Tibial nerve (tissue), 4 donors: ENCODE measurements around the gene CXCL10. TPM values are rescaled to one million over a fixed set of nuclear protein-coding genes. Genes with fewer than 3 reads are reported as not detected.

ENCODE experiments used
- DNase-seq, 2 donors: peaks; one replicate each; pipeline ENCODE4 v3.0.0-alpha.2; 2019; ENCODE audit warnings: low spot score in 2 of 2
- H3K27ac ChIP-seq, 4 donors: fragments of 200-600 bp; sonication (generic) in 3 of 4; one replicate each; pipeline ENCODE4 v1.5.1; 2017 to 2019; ENCODE audit warnings: mild to moderate bottlenecking in 1 of 4
- H3K27me3 ChIP-seq, 2 donors: fragments of 200-600 bp; sonication (generic) in 1 of 2; one replicate each; pipeline versions ENCODE4 v1.5.1 to v1.6.0; 2017 to 2019
- H3K36me3 ChIP-seq, 3 donors: fragments of 200-600 bp; sonication (generic); one replicate each; pipeline ENCODE4 v1.5.1; 2018 to 2019
- H3K4me1 ChIP-seq, 4 donors: fragments of 200-600 bp; sonication (generic) in 3 of 4; one replicate each; pipeline ENCODE4 v1.5.1; 2017 to 2019
- H3K4me3 ChIP-seq, 4 donors: fragments of 200-600 bp; sonication (generic) in 3 of 4; one replicate each; pipeline ENCODE4 v1.5.1; 2017 to 2019; ENCODE audit warnings: mild to moderate bottlenecking in 1 of 4, moderate library complexity in 1 of 4
- H3K9me3 ChIP-seq, 4 donors: fragments of 200-600 bp; sonication (generic) in 3 of 4; one replicate each; pipeline ENCODE4 v1.5.1; 2017 to 2019
- EP300 ChIP-seq, 2 donors: sonication (generic); formaldehyde crosslinking; IDR thresholded peaks; one replicate each; pipeline ENCODE4 v1.6.1; 2017; ENCODE audit warnings: antibody characterized with exemption in 2 of 2, mild to moderate bottlenecking in 1 of 2
- POLR2A ChIP-seq, 2 donors: fragments of 450-650 bp; IDR thresholded peaks; one replicate each; pipeline ENCODE4 v1.6.1; 2017; ENCODE audit warnings: antibody characterized with exemption in 2 of 2, mild to moderate bottlenecking in 2 of 2, moderate library complexity in 2 of 2
- total RNA-seq, 4 donors: library from RNA; depleted of rRNA; stranded (reverse); fragments of >200 nt; gene quantifications; one replicate each; pipeline ENCODE4 v1.1.0, GENCODE V29; 2016
- TF ChIP-seq, protein P1 (sequence below), 5 experiments: fragments of 200-600 bp in 3 of 5; fragments of 450-650 bp in 2 of 5; sonication (generic) in 3 of 5; IDR thresholded peaks; one replicate each; pipeline ENCODE4 v1.5.1; 2016 to 2019; ENCODE audit warnings: antibody characterized with exemption in 5 of 5, mild to moderate bottlenecking in 3 of 5, moderate library complexity in 2 of 5

Gene CXCL10
- total RNA-seq, 4 donors from 2014 or later: 1.2 to 2.8 TPM; not detected in 2

- Histone ChIP-seq H3K4me3 (no peak overlapping the region), H3K27me3 (no peaks in the 10 kb centered on the region), H3K4me1 (no peaks in the 10 kb centered on the region), H3K36me3 (peaks cover 0 to 99% (median 35%) of the 10 kb centered on the region in 3 donors), H3K27ac (no peak overlapping the region), H3K9me3 (no peaks in the 10 kb centered on the region)
- no peak for DNase-seq
- TF ChIP-seq EP300 (IDR thresholded peaks at IDR 0.05) (no peak), POLR2A (IDR thresholded peaks at IDR 0.05) (no peak)
- TF ChIP-seq, protein P1, sequence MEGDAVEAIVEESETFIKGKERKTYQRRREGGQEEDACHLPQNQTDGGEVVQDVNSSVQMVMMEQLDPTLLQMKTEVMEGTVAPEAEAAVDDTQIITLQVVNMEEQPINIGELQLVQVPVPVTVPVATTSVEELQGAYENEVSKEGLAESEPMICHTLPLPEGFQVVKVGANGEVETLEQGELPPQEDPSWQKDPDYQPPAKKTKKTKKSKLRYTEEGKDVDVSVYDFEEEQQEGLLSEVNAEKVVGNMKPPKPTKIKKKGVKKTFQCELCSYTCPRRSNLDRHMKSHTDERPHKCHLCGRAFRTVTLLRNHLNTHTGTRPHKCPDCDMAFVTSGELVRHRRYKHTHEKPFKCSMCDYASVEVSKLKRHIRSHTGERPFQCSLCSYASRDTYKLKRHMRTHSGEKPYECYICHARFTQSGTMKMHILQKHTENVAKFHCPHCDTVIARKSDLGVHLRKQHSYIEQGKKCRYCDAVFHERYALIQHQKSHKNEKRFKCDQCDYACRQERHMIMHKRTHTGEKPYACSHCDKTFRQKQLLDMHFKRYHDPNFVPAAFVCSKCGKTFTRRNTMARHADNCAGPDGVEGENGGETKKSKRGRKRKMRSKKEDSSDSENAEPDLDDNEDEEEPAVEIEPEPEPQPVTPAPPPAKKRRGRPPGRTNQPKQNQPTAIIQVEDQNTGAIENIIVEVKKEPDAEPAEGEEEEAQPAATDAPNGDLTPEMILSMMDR (IDR thresholded peaks at IDR 0.05): no peak
These were observed 49.5 kb downstream of the CXCL10 start for GRCh38 chr4:75973766-75974165.

Other genes with a start within 250 kb of the CXCL10 start
- gene PPEF2, start 121.0 kb downstream of the CXCL10 start, total RNA-seq: 1 to 10 TPM in 1 of 4 donors, under 1 TPM in 2, not detected in 1; under 0.01 to 1.1 (median 0.30) TPM
- gene NAAA, start 82.5 kb downstream of the CXCL10 start, total RNA-seq: 100 to 1,000 TPM in 3 of 4 donors, 10 to 100 TPM in 1; 70.5 to 191 (median 170) TPM
- 10 to 100 TPM; 28.0 to 49.4 (median 30.9) TPM for gene SDAD1, start 32.6 kb downstream of the CXCL10 start, total RNA-seq
- gene CXCL9, start 16.0 kb downstream of the CXCL10 start, total RNA-seq: 1 to 10 TPM in 1 of 4 donors, under 1 TPM in 2, not detected in 1; 0.20 to 2.7 (median 0.84) TPM
- gene CXCL11, start 12.6 kb upstream of the CXCL10 start, total RNA-seq: not detected
- 10 to 100 TPM in 3 of 4 donors, 1 to 10 TPM in 1; 2.9 to 44.4 (median 20.6) TPM for gene ART3, start 51.2 kb upstream of the CXCL10 start, total RNA-seq
- 10 to 100 TPM; 27.5 to 39.6 (median 31.8) TPM for gene NUP54, start 124.9 kb upstream of the CXCL10 start, total RNA-seq
- 100 to 1,000 TPM; 126 to 219 (median 143) TPM for gene SCARB2, start 190.3 kb upstream of the CXCL10 start, total RNA-seq
- 1 to 10 TPM in 3 of 4 donors, under 1 TPM in 1; 0.30 to 4.6 (median 1.5) TPM for gene FAM47E, start 228.2 kb upstream of the CXCL10 start, total RNA-seq